ENCODE measurements around the gene CLPTM1L.

- no peak for TF ChIP-seq POLR2AphosphoS5 (IDR thresholded peaks at IDR 0.05; ENCODE audit: borderline replicate concordance, low read depth, low read length)
- no peak for TF ChIP-seq EZH2 (IDR thresholded peaks at IDR 0.05)
These were observed 47.7 kb downstream of the CLPTM1L start for GRCh38 chr5:1297243-1297642.
